SW480 (cell line): ENCODE data around the gene COL9A2.

Experiments
- DNase-seq: peaks from one replicate; pipeline ENCODE4 v3.0.0-alpha.2; 2016; ENCODE audit warnings: low spot score

Gene COL9A2

DNA sequence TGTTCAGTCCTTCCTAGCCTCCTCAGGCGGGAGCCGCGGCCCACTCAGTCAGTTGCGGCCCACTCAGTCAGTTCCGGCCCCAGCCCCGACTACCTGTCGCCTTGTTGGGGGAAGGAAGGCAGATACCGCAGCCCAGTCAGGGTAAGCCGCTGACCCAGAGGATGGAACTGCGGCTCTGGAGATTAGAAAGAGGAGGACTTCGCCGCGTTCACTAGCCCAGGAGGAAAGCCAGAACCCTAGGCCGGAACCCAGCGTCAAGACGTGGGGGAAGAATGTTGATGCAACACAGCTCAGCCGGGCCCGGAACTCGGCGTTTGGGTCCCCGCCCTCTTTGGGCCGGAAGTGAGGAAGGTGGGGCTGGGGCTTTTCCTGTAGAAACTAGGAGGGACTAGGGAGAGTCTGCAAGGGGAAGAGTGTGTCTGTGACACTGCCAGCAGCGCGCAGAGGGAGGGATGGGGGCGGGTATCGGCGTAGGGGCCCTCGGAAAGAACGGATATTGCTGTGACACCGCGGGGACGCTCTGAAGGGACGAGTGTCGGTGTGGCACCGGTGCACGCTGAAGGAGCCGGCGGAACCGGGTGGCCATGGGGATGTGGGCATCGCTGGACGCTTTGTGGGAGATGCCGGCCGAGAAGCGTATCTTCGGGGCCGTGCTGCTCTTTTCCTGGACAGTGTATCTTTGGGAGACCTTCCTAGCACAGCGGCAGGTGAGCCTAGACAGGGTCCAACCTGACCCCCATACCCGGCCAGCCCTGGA is 59.2 kb downstream of the COL9A2 start, which contains the start of gene ZMPSTE24:
Gene ZMPSTE24 (plus strand): TSS at position 549 of the 757 bp plus-strand sequence. CDS start 36 bp downstream, at position 585.
- DNase-seq, result peak; percentile 97

DNA sequence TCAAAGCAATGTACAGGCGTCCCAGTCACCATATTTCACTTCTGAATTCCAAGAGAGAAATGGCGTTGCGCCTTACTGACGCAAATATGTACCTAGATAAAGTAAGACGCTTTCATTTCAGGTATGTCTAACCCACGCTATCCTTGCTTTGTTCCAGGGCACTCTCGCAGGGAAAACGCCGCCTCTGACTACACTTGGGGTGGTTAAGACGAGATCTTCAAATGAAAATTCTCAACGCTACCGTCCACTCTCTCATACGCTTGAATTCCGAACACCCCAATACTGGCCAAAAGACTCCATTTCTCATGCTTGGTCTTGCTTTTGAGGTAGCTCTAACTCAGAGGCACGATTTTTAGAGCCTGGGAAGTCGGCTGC is 59.8 kb downstream of the COL9A2 start:
- DNase-seq, result peak; percentile 50

DNA sequence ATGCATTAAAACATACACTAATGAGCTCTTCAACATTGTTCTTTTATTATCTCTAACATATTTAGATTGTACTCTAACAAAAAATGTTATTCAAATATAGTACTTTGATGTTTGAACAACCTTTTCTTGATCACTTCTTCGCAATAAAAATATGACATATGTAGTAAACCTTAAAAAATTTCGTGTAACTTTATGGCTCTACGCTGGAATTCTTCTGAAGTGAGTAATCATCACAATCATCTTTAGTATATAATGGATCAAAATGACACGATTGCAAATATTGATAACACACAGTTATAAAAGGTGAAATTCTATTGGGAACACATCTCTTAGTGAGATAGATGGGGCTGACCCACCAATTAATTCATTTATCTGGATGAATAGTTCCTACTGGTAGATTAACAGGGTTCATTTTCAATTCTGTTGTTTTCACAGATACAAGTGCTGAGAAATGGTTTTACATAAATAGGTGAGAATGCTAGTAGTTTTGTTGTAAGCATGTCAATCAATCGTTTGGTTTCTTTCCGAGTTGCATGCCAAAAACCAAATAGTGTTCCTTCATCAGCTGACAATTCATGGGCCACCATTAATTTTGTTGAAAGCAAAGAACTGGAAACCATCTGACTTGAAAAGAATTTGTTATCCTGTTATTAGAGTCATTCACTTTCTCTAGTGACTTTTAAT is 60.5 kb downstream of the COL9A2 start:
- no peak for DNase-seq

DNA sequence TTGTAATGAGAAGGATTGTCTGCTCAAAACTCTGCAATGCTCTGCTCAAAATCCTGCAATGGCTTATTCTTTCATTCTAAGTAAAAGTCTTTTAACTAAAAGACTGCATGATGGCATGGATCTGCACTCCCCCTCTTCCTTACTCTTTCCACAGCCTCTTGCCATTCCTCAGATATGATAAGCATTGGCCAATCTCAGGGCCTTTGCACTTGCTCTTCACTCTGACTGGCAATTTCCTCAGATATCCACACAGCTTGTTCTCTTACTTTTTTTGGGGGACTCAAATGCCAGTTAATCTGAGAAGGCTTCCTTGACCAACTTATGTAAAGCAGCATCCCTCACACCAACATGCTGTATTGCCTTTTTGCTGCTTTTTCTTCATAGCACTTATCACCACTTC is 61.9 kb downstream of the COL9A2 start:
- DNase-seq, result no peak

DNA sequence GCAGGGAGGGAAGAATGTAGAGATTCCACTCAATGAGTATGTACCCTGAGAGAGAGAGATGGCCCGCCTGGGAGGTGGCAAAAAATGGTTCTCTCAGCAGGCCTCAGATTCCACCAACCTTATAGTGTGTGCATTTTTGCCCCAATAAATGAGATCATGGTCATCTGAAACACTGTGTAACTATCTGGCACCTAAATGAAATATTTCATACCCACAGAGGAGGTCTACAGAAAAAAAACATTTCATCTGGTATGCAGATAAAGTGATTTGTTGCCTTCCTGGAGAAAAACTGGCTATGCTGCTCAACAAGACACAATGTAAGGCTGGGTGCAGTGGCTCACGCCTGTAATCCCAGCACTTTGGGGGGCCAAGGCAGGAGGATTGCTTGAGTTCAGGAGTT is 64.5 kb downstream of the COL9A2 start:
- no peak for DNase-seq

DNA sequence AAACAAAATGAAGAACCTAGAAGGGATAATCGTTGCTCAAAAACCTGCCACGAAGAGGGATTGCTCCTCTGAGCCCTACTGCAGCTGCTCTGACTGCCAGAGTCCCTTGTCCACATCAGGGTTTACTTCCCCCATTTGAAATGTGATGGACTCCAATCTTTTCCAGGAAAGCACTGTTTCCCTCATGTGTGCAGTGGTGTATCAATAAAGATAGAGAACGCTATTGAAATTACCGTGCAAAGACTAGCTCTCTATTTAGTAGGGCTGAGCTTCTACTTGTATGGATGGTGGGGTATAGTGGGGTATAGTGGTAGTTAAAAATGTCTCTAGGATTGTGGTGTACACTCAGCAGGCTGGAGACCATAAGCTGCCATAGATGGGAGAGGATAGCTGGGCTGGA is 65.6 kb downstream of the COL9A2 start:
- DNase-seq, result no peak
